Activated CD8-positive, alpha-beta memory T cell treated with anti-CD3 and anti-CD28 coated beads, Interleukin-2, amount 10 ng/mL, durations not matched to agents 7 days and 5 days (primary cell): Measurements from ENCODE around the gene ZBED1. TPM values are rescaled to one million over a fixed set of nuclear protein-coding genes. Genes with fewer than 3 reads are reported as not detected.
"Not testable (repeated sequence)": the region's sequence is repeated elsewhere in the genome, so short reads cannot be mapped to it uniquely, and the experiment has no call there.

ENCODE experiments used
- ATAC-seq: fragments of 150-1000 bp; cut with Tn5 transposase; one replicate; pipeline ENCODE4 v1.10.0; 2021; ENCODE audit warnings: moderate library complexity
- CTCF ChIA-PET: fragments of 350-600 bp; sonication (Branson Sonifier 250); formaldehyde crosslinking; loops from one replicate; lab custom pipeline; 2021; ENCODE audit warnings: antibody characterized with exemption; lab: Charles Lee
- DNase-seq: peaks from one replicate; pipeline ENCODE4 v3.0.0-alpha.2; 2020
- H3K27ac Mint-ChIP-seq: one replicate; pipeline ENCODE4 v1.8.0; 2021; ENCODE audit warnings: mild to moderate bottlenecking, mixed read lengths
- H3K27me3 Mint-ChIP-seq: one replicate; pipeline ENCODE4 v1.8.0; 2021; ENCODE audit warnings: mixed read lengths
- H3K36me3 Mint-ChIP-seq: one replicate; pipeline ENCODE4 v1.8.0; 2021; ENCODE audit warnings: mild to moderate bottlenecking, mixed read lengths
- H3K4me1 Mint-ChIP-seq: one replicate; pipeline ENCODE4 v1.8.0; 2021; ENCODE audit warnings: mixed read lengths
- H3K4me3 Mint-ChIP-seq: one replicate; pipeline ENCODE4 v1.8.0; 2021; ENCODE audit warnings: mild to moderate bottlenecking, moderate library complexity, mixed read lengths
- H3K9me3 Mint-ChIP-seq: one replicate; pipeline ENCODE4 v1.8.0; 2022; ENCODE audit warnings: low read depth, mixed read lengths
- total RNA-seq, 2 experiments: library from RNA; stranded (reverse); gene quantifications; one replicate each; pipeline ENCODE4 v1.2.3, GENCODE V29; 2021

Gene ZBED1
- total RNA-seq, 2 experiments from 2014 or later: 31.7 to 34.9 TPM

DNA sequence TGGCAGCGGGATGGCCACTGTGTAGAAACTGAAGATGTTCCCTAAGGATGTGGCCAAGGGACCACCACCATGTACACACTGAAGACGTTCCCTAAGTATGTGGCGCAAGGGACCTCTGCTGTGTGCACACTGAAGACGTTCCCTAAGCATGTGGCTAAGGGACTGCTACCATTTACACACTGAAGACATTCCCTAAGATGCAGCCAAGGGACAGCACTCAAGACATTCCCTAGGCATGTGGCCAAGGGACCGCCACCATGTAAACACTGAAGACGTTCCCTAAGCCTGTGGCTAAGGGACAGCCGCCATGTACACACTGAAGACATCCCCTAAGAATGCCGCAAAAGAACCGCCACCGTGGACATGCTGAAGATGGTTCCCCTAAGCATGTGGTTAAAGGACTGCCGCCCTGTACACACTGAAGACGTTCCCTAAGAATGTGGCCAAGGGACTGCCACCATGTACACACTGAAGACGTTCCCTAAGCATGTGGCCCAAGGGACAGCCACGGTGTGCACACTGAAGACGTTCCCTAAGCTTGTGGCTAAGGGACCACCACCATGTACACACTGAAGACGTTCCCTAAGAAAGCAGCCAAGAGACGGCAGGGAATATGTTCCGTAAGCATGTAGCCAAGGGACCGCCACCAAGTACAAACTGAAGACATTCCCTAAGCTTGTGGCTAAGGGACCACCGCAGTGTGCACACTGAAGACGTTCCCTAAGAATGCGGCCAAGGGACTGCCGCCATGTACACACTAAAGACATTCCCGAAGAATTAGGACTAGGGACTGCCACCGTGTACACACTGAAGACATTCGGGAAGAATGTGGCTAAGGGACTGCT lies 43.3 kb downstream of the ZBED1 start:
- DNase-seq (no peak), ATAC-seq (no peak)
- Mint-ChIP-seq H3K4me1 (no peaks in the 10 kb centered on the region), H3K36me3 (peaks cover 13% of the 10 kb centered on the region), H3K4me3 (no peak overlapping the region), H3K27ac (no peak overlapping the region), H3K27me3 (no peaks in the 10 kb centered on the region), H3K9me3 (peaks cover 9% of the 10 kb centered on the region)
- CTCF ChIA-PET: no interaction called here

- Mint-ChIP-seq H3K4me1 (peaks cover 11% of the 10 kb centered on the region), H3K36me3 (peaks cover 15% of the 10 kb centered on the region)
- H3K4me3 Mint-ChIP-seq, DNase-seq, H3K27me3 Mint-ChIP-seq, CTCF ChIA-PET, ATAC-seq, H3K9me3 Mint-ChIP-seq, H3K27ac Mint-ChIP-seq: not testable (repeated sequence)
Observed at GRCh38 chrX:2456091-2456490, 44.7 kb downstream of the ZBED1 start.

- ATAC-seq, H3K27ac Mint-ChIP-seq: not testable (repeated sequence)
Observed at GRCh38 chrX:2454620-2455019, 46.2 kb downstream of the ZBED1 start.

DNA sequence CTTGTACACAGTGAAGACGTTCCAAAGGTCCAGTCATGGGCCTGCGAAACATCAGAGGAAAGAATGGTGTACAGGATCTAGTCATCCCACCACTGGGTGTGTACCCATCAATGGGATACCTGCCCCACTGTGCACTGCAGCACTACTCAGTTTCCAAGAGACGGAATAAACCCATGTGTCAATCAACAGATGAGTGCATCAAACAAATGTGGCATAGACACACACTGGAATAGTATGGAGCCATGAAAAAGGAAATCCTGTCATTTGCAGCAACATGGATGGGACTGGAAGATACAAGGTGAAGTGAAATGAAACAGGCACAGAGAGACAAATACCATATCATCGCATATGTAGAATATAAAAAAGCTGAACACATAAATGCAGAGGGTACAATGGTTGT lies 48.0 kb downstream of the ZBED1 start:
- no peak overlapping the region for H3K4me3 Mint-ChIP-seq
- H3K4me1 Mint-ChIP-seq: peaks cover 14% of the 10 kb centered on the region
- CTCF ChIA-PET: no interaction called here
- peaks cover 11% of the 10 kb centered on the region for H3K36me3 Mint-ChIP-seq
- DNase-seq: no peak
- peaks cover 5% of the 10 kb centered on the region for H3K9me3 Mint-ChIP-seq
- H3K27ac Mint-ChIP-seq: no peak overlapping the region
- H3K27me3 Mint-ChIP-seq: no peaks in the 10 kb centered on the region
- ATAC-seq: no peak

More at GRCh38 chrX:2454620-2455019, 46.2 kb downstream of the ZBED1 start:
- Mint-ChIP-seq H3K4me1 (peaks cover 14% of the 10 kb centered on the region), H3K36me3 (peaks cover 15% of the 10 kb centered on the region)
- DNase-seq, CTCF ChIA-PET, H3K9me3 Mint-ChIP-seq, H3K27me3 Mint-ChIP-seq, H3K4me3 Mint-ChIP-seq: not testable (repeated sequence)

- Mint-ChIP-seq H3K27ac (no peak overlapping the region), H3K27me3 (no peaks in the 10 kb centered on the region), H3K4me1 (peaks cover 14% of the 10 kb centered on the region), H3K9me3 (peaks cover 7% of the 10 kb centered on the region), H3K36me3 (peaks cover 14% of the 10 kb centered on the region), H3K4me3 (no peak overlapping the region)
- ATAC-seq: no peak
- no peak for DNase-seq
- CTCF ChIA-PET: no interaction called here
Observed at GRCh38 chrX:2452317-2452784, 48.4 kb downstream of the ZBED1 start.

DNA sequence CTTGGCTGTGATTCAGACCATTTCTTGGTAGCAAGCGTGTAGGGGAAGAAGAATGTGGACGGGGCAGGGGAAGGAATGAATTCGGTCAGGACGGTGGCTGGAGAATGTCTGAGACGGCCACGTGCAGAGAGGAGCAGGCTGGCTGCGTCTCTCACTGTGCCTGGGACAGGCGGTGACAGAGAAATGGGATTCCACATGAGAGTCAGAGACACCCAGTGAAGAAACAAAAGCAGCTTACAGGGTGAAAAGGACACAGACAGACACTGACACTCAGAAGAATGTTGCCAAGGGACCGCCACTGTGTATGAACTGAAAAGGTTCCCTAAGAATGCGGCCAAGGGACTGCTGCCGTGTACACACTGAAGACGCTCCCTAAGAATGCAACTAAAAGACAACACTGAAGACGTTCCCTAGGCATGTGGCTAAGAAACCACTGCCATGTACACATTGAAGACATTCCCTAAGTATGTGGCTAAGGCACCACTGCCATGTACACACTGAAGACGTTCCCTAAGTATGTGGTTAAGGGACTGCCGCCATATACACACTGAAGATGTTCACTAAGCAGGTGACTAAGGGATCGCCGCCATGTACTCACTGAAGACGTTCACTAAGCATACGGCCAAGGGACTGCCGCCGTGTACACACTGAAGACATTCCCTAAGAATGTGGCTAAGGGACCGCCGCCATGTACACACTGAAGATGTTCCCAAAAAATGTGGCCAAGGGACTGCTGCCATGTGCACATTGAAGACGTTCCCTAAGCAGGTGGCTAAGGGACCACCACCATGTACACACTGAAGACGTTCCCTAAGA lies 49.1 kb downstream of the ZBED1 start:
- Mint-ChIP-seq H3K4me3 (no peak overlapping the region), H3K36me3 (peaks cover 15% of the 10 kb centered on the region), H3K4me1 (peaks cover 14% of the 10 kb centered on the region), H3K9me3 (peaks cover 12% of the 10 kb centered on the region), H3K27ac (no peak overlapping the region), H3K27me3 (no peaks in the 10 kb centered on the region)
- DNase-seq (no peak), ATAC-seq (no peak)
- CTCF ChIA-PET: no interaction called here

- H3K36me3 Mint-ChIP-seq: peaks cover 14% of the 10 kb centered on the region
- no peak for ATAC-seq
- DNase-seq: no peak
- no peak overlapping the region for H3K4me3 Mint-ChIP-seq
- peaks cover 16% of the 10 kb centered on the region for H3K9me3 Mint-ChIP-seq
- no peaks in the 10 kb centered on the region for H3K27me3 Mint-ChIP-seq
- CTCF ChIA-PET: no interaction called here
- peaks cover 14% of the 10 kb centered on the region for H3K4me1 Mint-ChIP-seq
- no peak overlapping the region for H3K27ac Mint-ChIP-seq
Observed at GRCh38 chrX:2450681-2451080, 50.1 kb downstream of the ZBED1 start.

DNA sequence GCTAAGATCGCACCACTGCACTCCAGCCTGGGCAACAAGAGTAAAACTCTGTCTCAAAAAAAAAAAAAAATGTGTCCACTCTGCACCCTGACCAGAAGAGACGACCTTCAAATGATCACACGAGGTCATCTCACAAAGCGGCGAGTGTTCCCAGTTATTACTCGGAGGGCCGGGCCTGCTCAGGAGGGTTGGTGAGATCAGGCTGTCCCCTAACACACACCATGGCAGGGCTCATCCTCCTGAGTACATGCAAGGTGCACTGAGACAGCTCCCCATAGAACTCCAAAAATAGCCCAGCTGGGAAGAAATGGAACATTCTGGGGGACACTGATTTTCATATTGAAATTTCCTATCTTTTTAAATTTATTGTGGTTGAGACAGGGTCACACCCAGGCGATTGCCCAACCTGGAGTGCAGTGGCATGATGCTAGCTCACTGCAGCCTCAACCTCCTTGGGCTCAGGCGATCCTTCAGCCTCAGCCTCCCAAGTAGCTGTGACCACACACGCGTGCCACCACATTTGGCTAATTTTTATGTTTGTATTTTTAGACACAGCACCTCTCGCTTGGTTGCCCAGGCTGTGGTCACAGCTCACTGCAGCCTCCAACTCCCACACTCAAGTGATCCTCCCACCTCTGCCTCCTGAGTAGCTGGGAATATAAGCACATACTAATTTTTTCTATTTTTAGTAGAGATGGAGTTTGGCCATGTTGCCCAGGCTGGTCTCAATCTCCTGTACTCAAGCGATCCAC lies 51.5 kb downstream of the ZBED1 start:
- no peak overlapping the region for H3K4me3 Mint-ChIP-seq
- H3K36me3 Mint-ChIP-seq: peaks cover 14% of the 10 kb centered on the region
- ATAC-seq (no peak), DNase-seq (no peak)
- H3K4me1 Mint-ChIP-seq: peaks cover 14% of the 10 kb centered on the region
- H3K27ac Mint-ChIP-seq: no peak overlapping the region
- no peaks in the 10 kb centered on the region for H3K27me3 Mint-ChIP-seq
- peaks cover 16% of the 10 kb centered on the region for H3K9me3 Mint-ChIP-seq
- CTCF ChIA-PET: no interaction called here

DNA sequence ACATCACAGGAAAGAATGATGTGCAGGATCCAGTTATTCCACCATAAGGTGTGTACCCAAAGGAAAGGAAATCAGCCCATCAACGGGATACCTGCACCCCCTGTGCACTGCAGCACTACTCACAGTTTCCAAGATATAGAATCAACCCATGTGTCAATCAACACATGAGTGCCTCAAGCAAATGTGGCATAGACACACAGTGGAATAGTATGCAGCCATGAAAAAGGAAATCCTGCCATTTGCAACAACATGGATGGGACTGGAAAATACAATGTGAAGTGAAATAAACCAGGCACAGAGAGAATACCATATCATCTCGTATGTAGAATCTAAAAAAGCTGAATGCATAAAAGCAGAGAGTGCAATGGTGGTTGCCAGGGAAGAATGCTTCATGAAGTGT lies 53.3 kb downstream of the ZBED1 start:
- ATAC-seq (no peak), DNase-seq (no peak)
- Mint-ChIP-seq H3K4me1 (peaks cover 16% of the 10 kb centered on the region), H3K27me3 (no peaks in the 10 kb centered on the region), H3K9me3 (peaks cover 11% of the 10 kb centered on the region), H3K4me3 (no peak overlapping the region), H3K27ac (no peak overlapping the region), H3K36me3 (peaks cover 11% of the 10 kb centered on the region)
- CTCF ChIA-PET: no interaction called here

- no peaks in the 10 kb centered on the region for H3K27me3 Mint-ChIP-seq
- peaks cover 11% of the 10 kb centered on the region for H3K9me3 Mint-ChIP-seq
- no peak for ATAC-seq
- no peak overlapping the region for H3K4me3 Mint-ChIP-seq
- DNase-seq: no peak
- H3K27ac Mint-ChIP-seq: no peak overlapping the region
- CTCF ChIA-PET: no interaction called here
- peaks cover 12% of the 10 kb centered on the region for H3K4me1 Mint-ChIP-seq
- H3K36me3 Mint-ChIP-seq: peaks cover 8% of the 10 kb centered on the region
Observed at GRCh38 chrX:2446815-2447214, 54.0 kb downstream of the ZBED1 start.

DNA sequence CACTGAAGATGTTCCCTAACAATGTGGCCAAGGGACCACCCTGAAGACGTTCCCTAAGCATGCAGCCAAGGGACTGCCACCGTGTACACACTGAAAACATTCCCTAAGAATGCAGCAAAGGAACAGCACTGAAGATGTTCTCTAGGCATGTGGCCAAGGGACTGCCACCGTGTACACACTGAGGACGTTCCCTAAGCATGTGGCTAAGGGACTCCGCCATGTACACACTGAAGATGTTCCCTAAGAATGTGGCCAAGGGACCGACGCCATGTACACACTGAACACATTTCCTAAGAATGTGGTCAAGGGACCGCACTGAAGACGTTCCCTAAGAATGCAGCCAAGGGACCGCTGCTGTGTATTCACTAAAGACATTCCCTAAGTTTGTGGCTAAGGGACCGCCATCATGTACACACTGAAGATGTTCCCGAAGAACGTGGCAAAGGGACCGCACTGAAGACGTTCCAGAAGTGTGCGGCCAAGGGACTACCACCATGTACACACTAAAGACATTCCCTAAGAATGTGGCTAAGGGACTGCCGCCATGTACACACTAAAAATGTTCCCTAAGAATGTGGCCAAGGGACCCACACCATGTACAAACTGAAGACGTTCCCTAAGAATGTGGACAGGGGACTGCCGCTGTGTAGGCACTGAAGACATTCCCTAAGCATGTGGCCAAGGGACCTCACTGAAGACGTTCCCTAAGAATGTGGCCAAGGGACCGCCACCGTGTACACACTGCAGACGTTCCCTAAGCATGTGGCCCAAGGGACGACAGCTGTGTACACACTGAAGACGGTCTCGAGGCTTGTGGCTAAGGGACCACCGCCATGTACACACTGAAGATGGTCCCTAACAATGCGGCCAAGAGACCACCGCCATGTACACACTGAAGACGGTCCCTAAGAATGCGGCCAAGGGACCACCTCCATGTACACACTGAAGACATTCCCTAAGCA lies 54.8 kb downstream of the ZBED1 start:
- DNase-seq: no peak
- H3K4me1 Mint-ChIP-seq: peaks cover 5% of the 10 kb centered on the region
- CTCF ChIA-PET: no interaction called here
- H3K27me3 Mint-ChIP-seq: no peaks in the 10 kb centered on the region
- H3K36me3 Mint-ChIP-seq: peaks cover 15% of the 10 kb centered on the region
- H3K9me3 Mint-ChIP-seq: peaks cover 11% of the 10 kb centered on the region
- H3K27ac Mint-ChIP-seq: no peak overlapping the region
- no peak overlapping the region for H3K4me3 Mint-ChIP-seq
- ATAC-seq: no peak

DNA sequence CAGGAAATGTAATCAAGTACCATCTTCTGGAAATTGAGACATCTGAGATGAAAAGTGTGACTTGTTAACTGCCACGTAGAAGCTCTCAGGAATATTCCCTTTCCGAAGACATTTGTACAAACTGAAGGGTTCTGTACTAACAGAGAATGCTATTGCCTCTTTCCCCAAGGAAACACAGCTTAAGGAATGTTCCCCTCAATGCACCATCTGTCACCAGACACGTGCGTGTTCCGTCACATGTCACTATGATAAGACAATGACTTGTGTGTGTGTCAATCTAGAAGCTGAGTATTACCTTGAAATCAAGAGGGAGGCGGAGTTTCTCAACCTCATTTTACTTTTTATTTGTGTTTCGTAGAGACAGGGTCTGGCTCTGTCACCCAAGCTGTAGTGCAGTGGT lies 58.1 kb downstream of the ZBED1 start:
- DNase-seq (no peak), ATAC-seq (no peak)
- Mint-ChIP-seq H3K4me1 (peaks cover 2% of the 10 kb centered on the region), H3K9me3 (peaks cover 11% of the 10 kb centered on the region), H3K36me3 (peaks cover 30% of the 10 kb centered on the region), H3K27ac (no peak overlapping the region), H3K4me3 (no peak overlapping the region), H3K27me3 (no peaks in the 10 kb centered on the region)
- CTCF ChIA-PET: no interaction called here
